OCI-LY3 (cell line): ENCODE results near the gene PHACTR3.

Source experiments
- EZH2phosphoT487 ChIP-seq: fragments of 200-600 bp; shearing (Covaris generic); IDR thresholded peaks from 2 replicates; pipeline ENCODE4 v1.6.1; 2018; ENCODE audit warnings: antibody characterized with exemption, mixed run types, low read depth
- TF ChIP-seq, protein P1 (sequence below): fragments of 200-600, 300-600 bp; sonication (generic); IDR thresholded peaks from 2 replicates; pipeline ENCODE4 v1.5.1; 2014; ENCODE audit warnings: antibody characterized with exemption, low read length, low read depth

DNA sequence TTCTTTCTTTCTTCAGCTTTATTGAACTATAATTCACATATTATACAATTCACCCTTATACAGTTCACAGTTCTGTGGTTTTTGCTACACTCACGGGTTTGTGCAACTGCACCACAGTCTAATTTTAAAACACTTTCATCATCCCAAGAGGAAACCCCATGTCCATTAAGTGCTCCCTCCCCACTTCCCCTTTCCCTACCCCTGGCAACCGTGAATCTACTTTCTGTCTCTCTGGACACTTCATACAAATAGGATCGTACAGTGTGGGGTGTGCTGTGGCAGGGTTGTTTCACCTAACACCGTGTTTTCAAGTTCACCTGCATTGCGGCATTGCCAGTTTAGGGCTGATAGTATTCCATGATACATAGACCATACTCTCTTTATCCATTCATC is 118.8 kb downstream of the PHACTR3 start:
- TF ChIP-seq, protein P1, sequence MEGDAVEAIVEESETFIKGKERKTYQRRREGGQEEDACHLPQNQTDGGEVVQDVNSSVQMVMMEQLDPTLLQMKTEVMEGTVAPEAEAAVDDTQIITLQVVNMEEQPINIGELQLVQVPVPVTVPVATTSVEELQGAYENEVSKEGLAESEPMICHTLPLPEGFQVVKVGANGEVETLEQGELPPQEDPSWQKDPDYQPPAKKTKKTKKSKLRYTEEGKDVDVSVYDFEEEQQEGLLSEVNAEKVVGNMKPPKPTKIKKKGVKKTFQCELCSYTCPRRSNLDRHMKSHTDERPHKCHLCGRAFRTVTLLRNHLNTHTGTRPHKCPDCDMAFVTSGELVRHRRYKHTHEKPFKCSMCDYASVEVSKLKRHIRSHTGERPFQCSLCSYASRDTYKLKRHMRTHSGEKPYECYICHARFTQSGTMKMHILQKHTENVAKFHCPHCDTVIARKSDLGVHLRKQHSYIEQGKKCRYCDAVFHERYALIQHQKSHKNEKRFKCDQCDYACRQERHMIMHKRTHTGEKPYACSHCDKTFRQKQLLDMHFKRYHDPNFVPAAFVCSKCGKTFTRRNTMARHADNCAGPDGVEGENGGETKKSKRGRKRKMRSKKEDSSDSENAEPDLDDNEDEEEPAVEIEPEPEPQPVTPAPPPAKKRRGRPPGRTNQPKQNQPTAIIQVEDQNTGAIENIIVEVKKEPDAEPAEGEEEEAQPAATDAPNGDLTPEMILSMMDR = no peak
- no peak for TF ChIP-seq EZH2phosphoT487
